Heart left ventricle (tissue), 16 donors: ENCODE results near the gene FNBP1L. TPM values are rescaled to one million over a fixed set of nuclear protein-coding genes. Genes with fewer than 3 reads are reported as not detected.
A peak's percentile ranks its signal among the peaks of the same experiment; 100 is the strongest.

ENCODE experiments used
- ATAC-seq, 4 donors: fragments of 200-7000 bp; cut with Tn5 transposase; one replicate each; pipeline ENCODE4 v1.9.1; 2020 to 2022; ENCODE audit warnings: moderate library complexity in 4 of 4, mild to moderate bottlenecking in 3 of 4, moderate number of reproducible peaks in 1 of 4
- DNase-seq, 5 donors: peaks; one replicate each; pipeline ENCODE4 v3.0.0-alpha.2; 2020
- H3K27ac ChIP-seq, 12 donors: fragments of 200-600 bp; sonication (generic) in 4 of 12; one replicate each; pipeline versions ENCODE4 v1.5.0 to v1.8.0; 2016 to 2022; ENCODE audit warnings: mild to moderate bottlenecking in 2 of 12
- H3K27me3 ChIP-seq, 9 donors: fragments of 200-600 bp; sonication (generic) in 2 of 9; one replicate each; pipeline versions ENCODE4 v1.5.1 to v1.8.0; 2016 to 2022; ENCODE audit warnings: mild to moderate bottlenecking in 3 of 9
- H3K36me3 ChIP-seq, 9 donors: fragments of 200-600 bp; sonication (generic) in 2 of 9; one replicate each; pipeline versions ENCODE4 v1.5.0 to v1.8.0; 2018 to 2022; ENCODE audit warnings: mild to moderate bottlenecking in 2 of 9
- H3K4me1 ChIP-seq, 12 donors: fragments of 200-600 bp; sonication (generic) in 4 of 12; one replicate each; pipeline versions ENCODE4 v1.5.0 to v1.8.0; 2016 to 2022; ENCODE audit warnings: mild to moderate bottlenecking in 3 of 12
- H3K4me3 ChIP-seq, 12 donors: fragments of 200-600 bp; sonication (generic) in 4 of 12; one replicate each; pipeline versions ENCODE4 v1.5.0 to v1.8.0; 2017 to 2022; ENCODE audit warnings: mild to moderate bottlenecking in 9 of 12, moderate library complexity in 4 of 12
- H3K9me3 ChIP-seq, 12 donors: fragments of 200-600 bp; sonication (generic) in 4 of 12; one replicate each; pipeline versions ENCODE4 v1.5.0 to v1.8.0; 2016 to 2022; ENCODE audit warnings: mild to moderate bottlenecking in 1 of 12
- CTCF ChIP-seq, 12 donors: fragments of 200-600 bp; sonication (generic) in 4 of 12; IDR thresholded peaks; one replicate each; pipeline versions ENCODE4 v1.5.0 to v1.8.0; 2018 to 2022; ENCODE audit warnings: antibody characterized with exemption in 12 of 12, mild to moderate bottlenecking in 5 of 12
- POLR2A ChIP-seq, 2 donors: fragments of 450-650 bp; IDR thresholded peaks; one replicate each; pipeline ENCODE4 v1.6.1; 2017; ENCODE audit warnings: antibody characterized with exemption in 2 of 2, mild to moderate bottlenecking in 2 of 2, moderate library complexity in 2 of 2
- WGBS, 4 donors: extraction: QIAGEN DNeasy Blood & Tissue Kit in 2 of 4; methylation state at CpG; one replicate each; pipeline versions ENCODE4 v1.1.5 to v1.1.7; 2013 to 2018; 5-methylcytosine and 5-hydroxymethylcytosine counted together
- intact Hi-C, 10 donors: fragments of 100-400 bp; cut with DNase I; formaldehyde crosslinking; loops; one replicate each; pipeline versions ENCODE4 v1.11.1 to v1.14.2; 2022
- polyA plus RNA-seq, 2 donors: library from polyadenylated mRNA; stranded (reverse); fragments of 200-250 nt; gene quantifications; one replicate each; pipeline ENCODE4 v1.2.3, GENCODE V29; 2013
- total RNA-seq, 9 donors: library from RNA; depleted of rRNA in 2 of 9; stranded (reverse); fragments of >200 nt in 2 of 9; fragmentation: NEBNext Ultra II Directional in 3 of 9; extraction: Animal tissue kit (Norgen Biotek cat#: 25700) in 3 of 9; gene quantifications; one replicate each; pipeline versions ENCODE4 v1.1.0 to v1.2.4, GENCODE V29; 2016 to 2023
- donor health status: ischemic (EF 13 %, LVEDD 7.1; RV severe dilation, severe dysfunction).
- donor health status: healthy with polysubstance abuse.
- donor health status: DM: no; HTN: yes; CAD: no.
- donor health status: DM: no; HTN: no; CAD: no.
- donor health status: ischemic (EF 25% LVEDD 6.9; RV normal size, moderate dysfunction).
- donor health status: ischemic (EF 25% LVEDD 5.7; RV mildly dilated, moderate dysfunction).
- donor health status: healthy.
- donor health status: DM: yes; HTN: yes; CAD: no.
- donor health status: ischemic (EF 35%, LVEDD 5.7; RV mildly dilated, moderate dysfunction).
- donor health status: nonischemic (EF 11% LVEDD 7.7; RV severe dilation, severe dysfunction).
- donor health status: DM: yes; HTN: yes; CAD: no.
- donor health status: PGD.
- donor health status: ischemic (EF 29% LVEDD 5.4; RV normal size, mild dysfunction).
- donor health status: nonischemic (EF 23%, LVEDD 6.1; RV moderate dilation, normal function).

The FNBP1L gene
- total and polyA plus RNA-seq, 11 donors: 12.4 to 38.8 (median 23.4) TPM

DNA sequence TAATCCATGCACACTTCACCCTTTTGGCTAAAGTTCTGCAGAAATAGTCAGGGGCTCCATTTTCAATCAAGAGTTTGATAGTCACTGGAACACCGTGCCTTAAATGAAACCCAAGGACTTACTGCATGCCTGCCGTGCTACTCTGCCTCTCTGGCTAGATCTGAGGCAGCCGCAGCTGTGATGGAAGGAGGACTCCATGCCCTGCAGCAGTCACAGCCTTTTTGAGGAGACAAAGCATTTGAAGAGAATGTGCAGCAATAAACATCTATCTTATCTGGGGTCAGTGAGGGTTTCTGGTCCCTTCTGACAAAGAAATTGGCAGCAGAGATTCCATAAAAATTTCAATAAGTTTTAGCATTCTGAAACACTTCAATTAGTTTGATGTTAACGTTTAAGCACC is 155.7 kb downstream of the FNBP1L start:
- H3K27me3 ChIP-seq: no peaks in the 10 kb centered on the region
- no peak for TF ChIP-seq CTCF (IDR thresholded peaks at IDR 0.05)
- no peak for TF ChIP-seq POLR2A (IDR thresholded peaks at IDR 0.05)
- DNase-seq (no peak), ATAC-seq (no peak)
- peak overlapping the region in 1 of 12 donors; percentile 7 for H3K27ac ChIP-seq
- peaks cover 3 to 90% (median 61%) of the 10 kb centered on the region in 12 donors for H3K4me1 ChIP-seq
- WGBS, 4 donors: 49 to 86% (median 78%) methylated on average over 4 of the region's 4 CpGs
- no peaks in the 10 kb centered on the region for H3K9me3 ChIP-seq
- no peaks in the 10 kb centered on the region for H3K36me3 ChIP-seq
- intact Hi-C loops: no loop called here
- no peak overlapping the region for H3K4me3 ChIP-seq

Other genes starting within 250 kb of the FNBP1L start
- gene DR1, start 102.2 kb upstream of the FNBP1L start, total RNA-seq: 10 to 100 TPM; 21.6 to 45.1 (median 37.8) TPM
- 10 to 100 TPM in 1 of 2 donors, 1 to 10 TPM in 1; 4.6 to 29.3 TPM for gene DR1, start 102.2 kb upstream of the FNBP1L start, polyA plus RNA-seq
- gene BCAR3, start 233.7 kb downstream of the FNBP1L start, total RNA-seq: 10 to 100 TPM in 8 of 9 donors, 1 to 10 TPM in 1; 7.5 to 25.0 (median 17.3) TPM
- 1 to 10 TPM; 6.4 to 7.4 TPM for gene BCAR3, start 233.7 kb downstream of the FNBP1L start, polyA plus RNA-seq